GM12891 (cell line): ENCODE data around the gene NFATC2.

ENCODE experiments used
- PAX5 ChIP-seq: IDR thresholded peaks from 2 replicates; pipeline ENCODE4 v1.6.1; 2011; ENCODE audit warnings: low read length, moderate library complexity, mild to moderate bottlenecking; ENCODE audit not compliant: insufficient read depth, severe bottlenecking
- POLR2A ChIP-seq: IDR thresholded peaks from 2 replicates; pipeline ENCODE4 v1.6.1; 2011; ENCODE audit warnings: low read depth, low read length, control low read depth
- POLR2AphosphoS5 ChIP-seq: IDR thresholded peaks from 2 replicates; pipeline ENCODE4 v1.6.1; 2011; ENCODE audit warnings: low read depth, low read length, control low read depth
- SPI1 ChIP-seq: IDR thresholded peaks from 2 replicates; pipeline ENCODE4 v1.6.1; 2011; ENCODE audit warnings: low read depth, low read length, control low read depth
- TAF1 ChIP-seq: IDR thresholded peaks from 2 replicates; pipeline ENCODE4 v1.6.1; 2011; ENCODE audit warnings: low read depth, low read length, control low read depth

GRCh38 chr20:51438136-51438535, 104.4 kb downstream of the NFATC2 start:
- no peak for TF ChIP-seq POLR2AphosphoS5
- TF ChIP-seq PAX5: no peak
- TF ChIP-seq SPI1: no peak
- TF ChIP-seq POLR2A: no peak
- TF ChIP-seq TAF1: no peak
